Daoy (cell line): ENCODE results near the gene CABP1. TPM values are rescaled to one million over a fixed set of nuclear protein-coding genes. Genes with fewer than 3 reads are reported as not detected.
A peak's percentile ranks its signal among the peaks of the same experiment; 100 is the strongest.
"Not testable (repeated sequence)": the region's sequence is repeated elsewhere in the genome, so short reads cannot be mapped to it uniquely, and the experiment has no call there.

ENCODE experiments used
- DNase-seq: peaks from one replicate; pipeline ENCODE4 v3.0.0-alpha.2; 2015; ENCODE audit warnings: low read depth
- total RNA-seq: library from RNA; depleted of rRNA; stranded (reverse); fragments of >200 nt; shearing (Covaris generic); gene quantifications from 2 replicates; pipeline ENCODE4 v1.2.3, GENCODE V29; 2014

CABP1 gene
- total RNA-seq, 1 experiment from 2014 or later, result 0.17 TPM

DNA sequence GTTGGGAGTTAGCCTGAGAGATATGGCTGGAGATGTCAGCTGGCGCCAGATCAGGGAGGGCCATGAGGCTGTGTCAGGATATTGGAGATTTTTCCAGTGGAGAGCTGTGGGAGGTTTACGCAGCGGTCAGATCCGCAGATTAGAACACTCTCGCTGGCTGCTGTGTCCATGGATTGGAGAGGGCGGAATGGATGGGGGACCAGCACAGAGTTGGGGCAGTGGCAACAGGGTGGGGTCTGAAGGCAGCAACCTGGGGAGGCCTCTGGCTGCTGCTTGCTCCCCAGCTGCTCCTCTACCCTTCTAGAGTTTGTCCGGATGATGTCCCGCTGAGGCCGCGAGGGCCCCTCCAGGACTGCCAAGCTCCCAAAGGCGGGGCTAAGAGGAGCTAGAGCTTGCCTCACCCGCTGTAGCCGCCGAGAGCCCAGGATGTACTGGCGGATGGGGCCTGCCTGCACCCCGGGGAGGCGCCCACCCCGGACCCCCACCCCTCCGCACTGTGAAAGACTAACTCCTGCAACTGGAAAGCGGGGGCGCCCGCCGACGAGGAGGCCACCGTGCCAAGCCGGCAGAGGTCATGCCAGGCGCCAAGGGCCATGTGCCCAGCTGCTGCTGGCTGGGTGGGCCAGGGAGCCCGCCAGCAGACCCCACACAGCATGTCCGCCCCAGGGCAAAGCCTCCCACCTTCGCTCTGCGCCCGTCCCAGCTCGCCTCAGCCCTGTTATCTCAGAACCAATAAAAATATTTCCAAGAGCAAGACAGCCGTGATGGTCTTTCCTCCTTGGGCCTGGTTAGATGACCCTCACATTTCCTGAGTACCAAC is 26.4 kb downstream of the CABP1 start:
- DNase-seq, result no peak

DNA sequence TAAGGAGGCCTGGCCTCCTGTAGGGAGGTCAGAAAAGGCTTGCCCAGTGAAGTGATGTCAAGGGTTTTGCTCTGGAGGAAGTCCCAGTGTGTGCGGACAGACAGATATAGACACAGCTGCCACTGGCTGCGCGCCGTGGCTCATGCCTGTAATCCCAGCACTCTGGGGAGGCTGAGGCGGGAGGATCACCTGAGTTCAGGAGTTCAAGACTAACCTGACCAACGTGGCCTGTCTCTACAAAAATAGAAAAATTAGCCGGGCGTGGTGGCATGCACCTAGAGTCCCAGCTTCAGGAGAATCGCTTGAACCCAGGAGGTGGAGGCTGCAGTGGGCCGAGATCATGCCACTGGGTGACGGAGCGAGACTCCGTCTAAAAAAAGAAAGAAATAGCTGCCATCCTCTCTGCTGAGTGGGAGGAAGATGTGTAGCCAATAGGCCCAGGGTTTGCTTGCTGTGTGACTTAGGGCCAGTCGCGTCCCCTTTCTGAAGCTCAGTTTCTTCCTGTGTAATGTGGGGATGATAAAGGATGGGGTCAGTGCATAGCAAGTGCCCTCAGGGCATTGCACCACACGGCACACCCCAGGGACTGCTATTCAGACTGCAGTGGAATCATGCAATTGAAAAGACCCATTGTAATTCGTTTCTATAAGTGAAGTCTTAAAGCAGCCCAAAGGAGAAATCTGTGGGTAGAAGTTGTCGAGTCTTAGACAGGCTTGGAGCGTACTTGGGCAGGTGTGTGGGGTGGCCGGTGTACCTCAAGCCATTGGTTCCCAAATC is 27.9 kb downstream of the CABP1 start:
- no peak for DNase-seq

DNA sequence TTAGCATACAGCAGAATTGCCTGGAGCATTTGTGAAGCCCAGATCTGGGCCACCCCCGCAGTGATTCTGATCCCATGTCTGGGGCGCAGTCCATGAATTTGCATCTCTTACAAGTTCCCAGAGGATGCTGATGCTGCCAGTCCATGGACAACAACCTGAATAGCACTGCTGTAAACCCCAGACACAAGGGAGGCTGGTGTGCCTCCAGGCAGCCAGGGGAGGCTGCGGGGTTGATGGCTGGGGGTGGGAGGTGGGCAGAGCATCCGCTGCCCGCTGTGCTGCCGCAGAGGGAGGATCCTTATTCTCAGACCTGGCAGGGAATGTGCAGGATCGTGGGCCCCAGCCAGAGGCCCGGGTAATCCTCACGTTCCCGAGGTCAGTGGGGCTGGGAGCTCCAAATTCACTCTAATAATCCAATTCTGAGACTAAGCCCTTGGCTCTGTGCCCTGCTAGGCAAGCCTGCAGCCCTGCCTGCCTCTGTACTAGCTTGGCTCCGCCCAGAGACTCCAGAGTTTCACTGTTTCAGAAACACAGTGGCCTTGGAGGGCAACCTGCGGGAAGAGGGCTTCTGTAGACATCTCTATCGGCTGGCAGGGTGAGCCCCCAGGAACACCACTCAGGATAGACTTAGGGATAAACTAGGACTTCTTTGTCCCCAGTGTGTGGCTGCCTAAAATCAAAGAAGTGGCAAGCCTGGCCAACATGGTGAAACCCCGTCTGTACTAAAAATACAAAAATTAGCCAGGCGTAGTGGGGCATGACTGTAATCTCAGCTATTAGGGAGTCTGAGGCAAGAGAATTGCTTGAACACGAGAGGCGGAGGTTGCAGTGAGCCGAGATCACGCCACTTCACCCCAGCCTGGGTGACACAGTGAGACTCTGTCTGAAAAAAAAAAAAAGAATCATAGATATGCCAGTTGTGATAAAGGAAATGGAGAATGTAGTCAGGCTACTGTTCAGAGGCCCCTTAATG is 28.7 kb downstream of the CABP1 start:
- DNase-seq, result peak; percentile 32

DNA sequence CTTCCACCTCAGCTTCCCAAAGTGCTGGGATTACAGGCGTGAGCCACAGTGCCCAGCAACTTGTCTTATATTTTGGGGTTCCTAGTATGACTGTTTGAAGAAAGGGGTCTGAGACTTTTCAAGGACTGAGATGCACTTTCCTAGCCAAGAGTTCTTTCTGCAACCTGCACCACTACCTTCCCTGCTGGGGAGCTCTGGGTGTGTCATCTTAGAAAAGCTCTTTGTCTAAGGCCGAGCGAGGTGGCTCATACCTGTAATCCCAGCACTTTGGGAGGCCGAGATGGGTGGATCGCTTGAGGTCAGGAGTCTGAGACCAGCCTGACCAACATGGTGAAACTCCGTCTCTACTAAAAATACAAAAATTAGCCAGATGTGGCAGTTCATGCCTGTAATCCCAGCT is 29.8 kb downstream of the CABP1 start:
- DNase-seq, result not testable (repeated sequence)

DNA sequence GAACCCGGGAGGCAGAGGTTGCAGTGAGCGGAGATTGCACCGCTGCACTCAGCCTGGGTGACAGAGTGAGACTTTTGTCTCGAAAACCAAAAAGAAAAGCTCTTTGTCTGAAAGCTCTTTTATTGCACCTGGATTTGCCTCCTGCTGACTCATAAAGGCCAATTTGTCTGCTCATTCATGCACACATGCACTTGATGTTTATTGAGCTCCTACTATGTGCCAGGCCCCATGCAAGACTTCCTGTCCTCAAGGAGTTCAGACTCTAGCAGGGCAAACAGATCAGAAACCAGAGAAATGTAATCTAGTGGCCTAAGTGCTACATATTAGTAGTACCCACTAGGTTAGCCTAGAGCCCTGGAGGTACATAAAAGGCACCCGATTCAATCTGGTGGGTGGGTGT is 30.2 kb downstream of the CABP1 start:
- DNase-seq, result no peak

DNA sequence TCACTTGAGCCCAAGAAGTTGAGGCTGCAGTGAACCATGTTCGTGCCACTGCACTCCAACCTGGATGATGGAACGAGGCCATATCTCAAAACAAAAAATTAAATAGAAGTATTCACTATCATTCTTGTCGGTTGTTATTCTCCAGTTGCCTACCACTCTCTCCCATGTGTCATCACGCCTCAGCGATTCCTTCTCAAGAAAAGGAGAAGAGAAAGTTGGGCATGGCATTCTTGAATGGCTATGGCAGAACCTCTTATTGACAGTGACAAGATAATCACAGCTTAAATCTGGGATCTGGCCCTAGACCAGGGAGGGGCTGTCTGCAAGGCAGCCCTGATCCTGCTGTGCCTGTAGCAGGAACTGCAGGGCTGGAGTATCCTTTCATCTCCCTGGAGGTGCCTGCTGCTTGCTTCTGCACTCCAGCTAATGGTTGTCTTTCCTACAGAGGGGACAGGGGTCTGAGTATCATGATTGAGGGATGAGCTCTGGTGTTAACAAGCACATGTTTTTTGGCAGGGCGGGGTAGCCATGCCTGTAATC is 33.7 kb downstream of the CABP1 start:
- DNase-seq, result no peak

DNA sequence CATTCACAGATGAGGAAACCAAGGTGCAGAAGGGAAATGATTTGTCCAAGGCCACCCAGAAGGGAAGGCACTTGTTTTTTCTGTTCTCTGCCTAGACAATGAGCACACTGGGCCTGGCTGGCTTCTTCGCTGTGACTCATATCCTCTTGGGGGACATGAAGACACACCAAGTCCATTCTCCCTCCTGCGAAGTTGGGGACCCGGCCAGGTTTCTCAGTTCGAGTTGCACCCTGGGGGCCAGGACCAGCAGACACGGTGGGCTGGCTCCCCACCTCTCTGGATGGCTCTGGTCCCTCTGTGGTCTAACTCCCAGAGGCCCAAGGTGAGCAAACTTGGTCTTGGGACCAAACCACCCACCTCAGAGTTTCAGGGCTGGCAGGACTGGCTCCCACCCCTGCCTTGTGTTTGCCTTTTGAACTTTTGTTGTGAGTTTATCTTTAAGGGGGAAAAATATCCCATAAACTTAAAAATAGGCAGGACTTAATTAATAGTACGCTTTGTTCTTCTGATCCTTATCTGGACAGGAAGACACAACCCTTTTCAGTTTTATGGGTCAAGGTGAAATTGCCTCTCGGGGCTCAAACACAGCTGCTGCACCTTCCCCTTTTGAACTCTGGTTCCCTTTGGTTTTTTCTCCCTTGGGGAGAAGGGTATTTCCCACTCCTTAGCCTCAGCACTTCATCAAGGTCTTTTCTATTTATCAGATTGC is 37.5 kb downstream of the CABP1 start:
- peak; percentile 87 for DNase-seq

DNA sequence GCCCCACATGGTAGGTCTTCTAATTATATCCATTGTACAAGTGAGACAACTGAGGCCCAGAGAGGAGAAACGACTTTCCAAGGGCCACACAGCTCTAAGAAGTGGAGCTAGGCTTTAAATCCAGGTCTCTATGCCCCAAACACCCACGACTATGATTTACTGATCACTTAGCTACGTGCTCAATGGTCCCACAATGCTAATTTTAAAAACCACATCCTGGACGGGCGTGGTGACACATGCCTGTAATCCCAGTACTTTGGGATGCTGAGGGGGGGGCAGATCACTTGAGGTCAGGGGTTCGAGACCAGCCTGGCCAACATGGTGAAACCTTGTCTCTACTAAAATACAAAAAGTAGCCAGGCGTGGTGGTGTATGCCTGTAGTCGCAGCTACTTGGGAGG is 38.1 kb downstream of the CABP1 start:
- DNase-seq, result peak; percentile 65

DNA sequence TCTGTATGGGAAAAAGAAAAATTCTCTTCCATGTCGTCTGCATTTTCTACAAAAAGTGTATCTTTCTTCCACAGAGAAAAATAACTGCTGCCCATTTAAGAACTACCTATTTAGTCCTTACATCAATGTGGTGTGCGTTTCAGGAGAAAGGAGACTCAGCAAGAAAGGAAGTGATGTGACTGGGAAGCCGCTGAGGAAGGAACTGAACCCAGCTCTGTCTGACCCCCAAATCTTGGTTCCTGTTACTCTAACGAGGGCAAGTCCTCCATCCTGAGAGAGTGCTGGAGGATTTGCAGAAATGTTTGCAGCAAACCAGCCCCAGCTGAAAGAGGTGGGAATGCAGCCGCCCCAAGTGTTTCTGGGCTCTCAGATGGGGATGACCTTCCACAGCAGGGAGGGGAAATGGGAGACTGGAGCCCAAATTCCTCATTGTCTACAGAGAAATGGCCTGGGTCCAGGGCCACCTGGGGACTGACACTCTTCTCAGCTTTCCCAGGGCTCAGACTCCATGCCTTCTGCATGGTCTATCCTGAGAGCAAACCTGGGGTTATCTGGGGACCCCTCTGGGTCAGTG is 39.8 kb downstream of the CABP1 start:
- no peak for DNase-seq

DNA sequence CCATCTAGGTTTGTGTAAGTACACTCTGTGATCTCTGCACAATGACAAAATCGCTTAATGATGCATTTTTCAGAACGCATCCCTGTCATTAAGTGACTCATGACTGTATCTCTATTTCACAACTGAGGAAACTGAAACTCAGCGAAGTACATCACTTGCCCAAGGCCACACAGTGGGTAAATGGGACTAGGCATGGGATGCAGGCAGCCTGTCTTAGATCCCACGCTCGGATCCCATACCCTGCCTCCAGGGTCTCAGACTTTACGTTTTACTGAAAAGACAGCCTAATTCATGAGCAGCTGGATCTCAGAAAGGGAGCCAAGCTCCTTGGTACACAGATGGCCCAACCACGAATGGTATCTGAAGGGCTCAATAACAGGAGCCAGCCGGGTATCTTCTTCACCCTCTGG is 44.1 kb downstream of the CABP1 start:
- DNase-seq, result no peak

DNA sequence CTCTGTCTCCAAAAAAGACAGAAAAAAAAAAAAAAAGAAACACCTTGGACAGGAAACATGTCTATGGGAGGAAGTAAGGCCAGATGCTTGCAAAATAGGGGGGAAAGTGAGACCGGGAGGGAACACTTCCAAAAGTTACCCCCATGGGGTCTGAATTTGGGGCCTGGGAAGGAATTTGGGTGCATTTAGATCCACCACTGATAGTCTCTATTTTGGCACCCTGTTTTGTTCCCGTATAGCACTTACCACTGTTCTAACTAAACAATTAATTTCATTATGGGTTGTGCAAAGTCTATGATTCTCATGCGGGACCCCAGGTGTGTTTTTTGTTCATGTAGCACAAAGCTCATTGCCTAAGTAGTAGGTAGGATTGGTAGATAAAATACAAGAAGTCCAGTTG is 45.1 kb downstream of the CABP1 start:
- no peak for DNase-seq

DNA sequence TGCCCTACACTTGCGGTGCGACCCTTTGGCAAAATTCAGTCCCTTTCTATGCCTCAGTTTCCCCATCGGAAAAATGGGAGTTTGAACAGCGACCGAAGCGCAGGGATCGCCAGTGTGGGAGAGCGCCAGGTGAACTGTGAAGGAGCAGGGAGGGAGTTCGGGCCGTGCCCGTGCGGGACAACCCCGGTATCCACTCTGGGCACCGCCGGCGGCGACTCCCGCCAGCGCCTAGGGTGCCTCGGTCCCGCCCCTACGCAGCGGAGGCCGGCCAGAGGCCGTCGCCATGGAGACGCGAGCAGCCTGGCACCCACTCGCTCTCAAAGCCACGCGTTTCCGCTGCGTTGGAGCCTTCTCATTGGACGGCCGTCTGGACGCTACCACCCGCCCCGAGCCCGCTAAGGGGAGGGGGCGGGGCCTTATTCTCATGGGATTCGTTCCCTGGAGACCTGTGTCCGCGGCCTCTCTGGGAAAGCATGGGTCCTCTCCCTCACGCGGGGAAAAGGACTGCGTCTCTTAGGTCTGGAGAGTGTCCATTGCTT is 45.8 kb downstream of the CABP1 start:
- peak; percentile 99 for DNase-seq

DNA sequence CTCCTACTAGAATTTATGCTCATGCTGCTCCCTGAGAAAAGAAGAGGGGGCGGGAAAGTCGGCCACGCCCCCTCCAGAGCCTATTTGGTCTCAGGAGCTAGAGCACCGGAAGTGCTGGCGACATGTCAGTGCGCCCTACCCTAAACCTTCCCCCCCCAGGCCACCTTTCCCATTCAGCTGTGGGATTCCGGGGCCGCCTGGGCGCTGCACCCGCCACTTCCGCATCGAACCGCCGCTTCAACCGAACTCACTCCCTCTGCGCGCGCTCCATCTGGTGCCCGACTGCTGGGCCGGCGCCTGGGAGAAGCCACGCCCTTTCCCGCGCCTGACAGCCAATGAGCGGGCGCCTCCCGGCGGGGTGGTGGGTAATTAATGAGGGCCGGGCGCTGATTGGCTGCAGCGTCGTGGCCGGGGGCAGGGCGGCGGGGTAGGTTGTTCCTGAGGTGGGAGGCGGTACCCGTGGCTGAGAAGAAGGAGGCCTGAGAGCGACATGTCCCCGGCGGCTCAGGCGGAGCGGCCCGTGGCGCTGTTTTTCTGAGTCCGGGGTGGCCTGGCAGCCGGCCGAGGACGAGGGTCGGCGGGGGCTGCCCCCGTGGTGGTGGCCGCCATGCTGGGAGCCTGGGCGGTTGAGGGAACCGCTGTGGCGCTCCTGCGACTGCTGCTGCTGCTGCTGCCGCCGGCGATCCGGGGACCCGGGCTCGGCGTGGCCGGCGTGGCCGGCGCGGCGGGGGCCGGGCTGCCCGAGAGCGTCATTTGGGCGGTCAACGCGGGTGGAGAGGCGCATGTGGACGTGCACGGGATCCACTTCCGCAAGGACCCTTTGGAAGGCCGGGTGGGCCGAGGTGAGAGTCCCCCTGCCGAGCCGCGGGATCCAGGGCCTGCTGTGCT is 46.5 kb downstream of the CABP1 start, which contains the start of gene MLEC:
Gene MLEC (plus strand): TSS at position 460 of the 888 bp plus-strand sequence. CDS start 148 bp downstream, at position 608.
- peak; percentile 99 for DNase-seq

DNA sequence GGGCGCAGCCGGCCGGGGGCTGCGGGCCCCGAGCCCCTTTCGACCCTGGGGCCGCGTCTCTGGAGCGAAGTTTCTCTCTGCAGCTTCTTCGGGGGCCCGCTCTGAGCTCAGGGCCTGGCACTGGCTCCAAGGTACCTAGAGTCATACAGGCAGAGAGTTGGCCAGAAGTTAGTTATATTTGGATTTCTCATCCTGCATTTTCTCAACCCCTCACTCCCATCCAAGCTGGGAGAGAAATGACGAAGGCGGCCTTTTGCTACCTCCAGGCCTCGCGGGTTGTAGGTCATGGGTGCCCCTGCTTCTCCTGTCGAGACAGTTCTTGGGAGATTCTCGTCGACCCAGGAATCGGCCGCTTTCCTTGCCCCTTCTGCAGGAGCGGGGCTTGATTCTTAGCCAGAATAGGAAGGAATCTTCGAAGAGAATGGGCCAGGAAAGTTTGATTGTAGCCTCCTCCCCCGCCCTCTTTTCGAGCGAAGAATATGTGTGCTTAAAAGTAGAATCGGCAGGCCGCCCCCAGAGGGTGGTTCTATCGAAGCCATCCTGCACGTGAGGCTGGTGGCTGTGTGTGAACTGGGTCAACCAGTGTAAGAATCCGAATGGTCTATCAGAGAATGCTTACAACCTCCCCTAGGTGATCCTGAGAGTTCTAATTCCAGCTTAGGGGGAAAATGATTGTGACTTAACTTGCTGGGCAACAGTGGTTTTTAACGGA is 47.3 kb downstream of the CABP1 start:
- DNase-seq, result no peak

DNA sequence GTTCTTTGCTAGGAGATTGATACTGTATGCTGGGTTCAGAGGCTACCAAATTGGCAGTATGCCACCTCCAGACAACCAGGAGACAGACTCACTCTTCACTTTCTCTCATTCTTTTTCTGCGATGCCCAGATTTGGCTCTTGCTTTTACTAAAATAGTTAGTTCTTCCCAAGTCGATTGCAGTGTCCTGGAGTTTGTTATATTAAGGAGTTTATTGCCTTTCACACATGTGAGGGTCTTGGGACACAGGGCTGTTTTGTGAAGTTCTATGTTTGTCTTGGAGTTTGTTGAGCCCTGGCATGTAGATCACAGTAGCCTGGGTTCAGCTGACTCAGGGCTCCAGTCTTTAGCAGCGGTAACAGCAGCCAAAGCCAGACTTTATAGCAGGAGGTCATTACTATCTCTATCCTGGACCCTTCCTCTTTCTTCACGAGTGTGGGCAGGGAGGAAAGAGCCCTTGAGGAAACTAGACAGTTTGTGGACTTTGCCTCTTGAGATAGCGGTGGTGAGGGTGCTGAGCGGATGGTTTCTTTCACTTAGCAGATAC is 48.2 kb downstream of the CABP1 start:
- DNase-seq, result peak; percentile 27

DNA sequence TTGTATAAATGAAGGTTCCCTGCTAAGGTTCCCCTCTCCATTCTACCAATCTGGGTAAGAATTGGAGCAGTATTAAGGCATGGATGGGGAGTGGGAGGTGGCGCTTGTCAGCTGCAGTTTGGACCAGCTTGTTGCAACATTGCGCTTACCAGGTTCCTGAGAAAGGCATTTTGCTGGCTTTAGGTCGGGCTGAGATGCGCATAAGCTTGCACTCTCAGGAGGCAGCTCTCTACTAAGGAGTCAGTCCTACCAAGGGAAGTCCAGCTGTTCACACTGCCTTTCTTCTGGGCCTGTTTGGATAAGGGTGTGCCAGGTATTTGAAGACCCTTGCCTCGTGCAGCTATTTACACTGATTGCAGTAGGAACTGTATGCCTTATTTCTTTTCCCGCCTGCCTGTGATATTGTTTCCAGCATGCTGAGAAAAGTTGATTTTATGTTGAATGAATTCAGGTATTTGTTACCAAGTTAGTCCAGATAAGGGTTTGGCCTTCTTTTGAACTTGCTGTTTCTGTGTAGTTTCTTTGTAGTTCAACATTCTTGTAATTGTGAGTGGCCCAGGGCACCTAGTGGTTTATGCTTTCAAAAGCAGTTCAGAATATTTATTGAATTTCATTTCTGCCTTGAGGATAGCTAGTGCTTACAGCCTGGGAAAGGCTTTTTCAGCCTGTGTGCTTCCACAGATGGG is 49.1 kb downstream of the CABP1 start:
- DNase-seq, result no peak

DNA sequence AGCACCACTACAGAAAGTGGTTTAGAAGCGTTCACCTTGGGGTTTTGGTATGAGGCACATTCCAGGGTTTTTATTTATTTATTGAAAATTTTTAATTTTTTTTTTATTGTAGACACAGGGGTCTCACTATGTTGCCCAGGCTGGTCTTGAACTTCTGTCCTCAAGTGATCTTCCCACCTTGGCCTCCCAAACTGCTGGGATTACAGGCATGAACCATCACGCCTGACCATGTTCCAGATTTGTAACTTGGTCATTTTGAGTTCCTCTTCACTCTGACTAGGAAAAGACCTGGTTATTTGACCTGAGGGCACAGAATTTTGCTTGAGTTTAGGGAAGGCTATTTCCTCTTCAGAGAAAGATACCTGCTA is 49.6 kb downstream of the CABP1 start:
- DNase-seq, result no peak

DNA sequence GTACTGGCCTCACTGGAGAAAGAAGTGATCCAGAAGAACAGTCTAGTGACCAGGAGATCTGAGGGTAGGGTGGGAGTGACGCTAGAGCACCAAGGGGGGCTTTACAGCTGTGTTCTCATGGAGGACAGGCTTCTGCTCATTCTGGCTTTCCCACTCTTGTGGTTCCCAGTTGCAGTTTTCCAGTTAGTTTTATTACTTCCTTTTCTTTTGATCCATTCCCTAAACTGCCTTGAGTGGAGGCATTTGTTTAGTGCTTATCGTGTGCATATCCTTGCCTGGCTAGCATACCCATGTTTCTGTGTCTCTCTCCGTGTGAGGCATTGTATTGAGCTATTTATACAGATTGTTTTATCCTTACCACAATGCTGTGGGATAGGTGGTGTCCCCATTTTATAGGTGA is 50.6 kb downstream of the CABP1 start:
- DNase-seq, result no peak
